Thyroid gland (tissue), 4 donors: ENCODE results near the gene IPMK.

Experiments
- CTCF ChIP-seq, 6 experiments: fragments of 200-600 bp in 3 of 6; fragments of 450-650 bp in 3 of 6; sonication (generic) in 3 of 6; IDR thresholded peaks; one replicate each; pipeline ENCODE4 v1.5.1; 2016 to 2019; ENCODE audit warnings: antibody characterized with exemption in 6 of 6, mild to moderate bottlenecking in 2 of 6, inconsistent platforms in 1 of 6, moderate library complexity in 1 of 6
- POLR2A ChIP-seq, 2 donors: fragments of 450-650 bp; IDR thresholded peaks; one replicate each; pipeline ENCODE4 v1.6.1; 2017; ENCODE audit warnings: antibody characterized with exemption in 2 of 2, mild to moderate bottlenecking in 2 of 2, moderate library complexity in 1 of 2

GRCh38 chr10:58280477-58280876 lies 12.8 kb upstream of the IPMK start:
- TF ChIP-seq CTCF (IDR thresholded peaks at IDR 0.05): no peak
- no peak for TF ChIP-seq POLR2A (IDR thresholded peaks at IDR 0.05)
